Transverse colon (tissue), 4 donors: Measurements from ENCODE around the gene B9D1. TPM values are rescaled to one million over a fixed set of nuclear protein-coding genes. Genes with fewer than 3 reads are reported as not detected.

Experiments used
- DNase-seq: peaks from one replicate; pipeline ENCODE4 v3.0.0-alpha.2; 2019
- H3K27ac ChIP-seq, 4 donors: fragments of 200-600 bp; sonication (generic); 2 replicates each; pipeline ENCODE4 v1.5.1; 2016 to 2018; ENCODE audit warnings: inconsistent platforms in 4 of 4
- H3K27me3 ChIP-seq: fragments of 200-600 bp; sonication (generic); 2 replicates; pipeline ENCODE4 v1.5.1; 2017; ENCODE audit warnings: inconsistent platforms
- H3K36me3 ChIP-seq, 4 donors: fragments of 200-600 bp; sonication (generic); 2 replicates each; pipeline ENCODE4 v1.5.1; 2017 to 2019; ENCODE audit warnings: inconsistent platforms in 4 of 4
- H3K4me1 ChIP-seq, 4 donors: fragments of 200-600 bp; sonication (generic); 2 replicates each; pipeline ENCODE4 v1.5.1; 2017 to 2020; ENCODE audit warnings: inconsistent platforms in 4 of 4
- H3K4me3 ChIP-seq, 4 donors: fragments of 200-600 bp; sonication (generic); 1 replicate in 1 of 4; 2 replicates in 3 of 4; pipeline versions ENCODE4 v1.5.1 to v1.6.1; 2017 to 2019; ENCODE audit warnings: inconsistent platforms in 4 of 4
- H3K9me3 ChIP-seq, 2 donors: fragments of 200-600 bp; sonication (generic); 2 replicates each; pipeline ENCODE4 v1.5.1; 2017 to 2019; ENCODE audit warnings: inconsistent platforms in 2 of 2
- EP300 ChIP-seq: sonication (generic); formaldehyde crosslinking; IDR thresholded peaks from one replicate; pipeline ENCODE4 v1.6.1; 2017; ENCODE audit warnings: antibody characterized with exemption, low read depth
- POLR2A ChIP-seq: fragments of 450-650 bp; IDR thresholded peaks from one replicate; pipeline ENCODE4 v1.6.1; 2016; ENCODE audit warnings: antibody characterized with exemption, mild to moderate bottlenecking, moderate library complexity
- POLR2AphosphoS5 ChIP-seq, 3 donors: sonication (generic); formaldehyde crosslinking; IDR thresholded peaks; one replicate each; pipeline ENCODE4 v1.6.1; 2016; ENCODE audit warnings: antibody characterized with exemption in 3 of 3
- WGBS, 2 donors: methylation state at CpG; one replicate each; pipeline ENCODE4 v1.1.5; 2018; ENCODE audit warnings: low coverage in 1 of 2; 5-methylcytosine and 5-hydroxymethylcytosine counted together
- in situ Hi-C, 4 donors: fragments of 200-750 bp; cut with MboI; loops; one replicate each; pipeline versions ENCODE4 v1.15.0 to v1.15.1; 2017; ENCODE audit warnings: low sequenced_read_pairs in 3 of 4, low pct_ligation_motif_present in 1 of 4, low pct_unique_long_range_greater_than_20kb in 1 of 4
- intact Hi-C: fragments of 100-400 bp; cut with DNase I; formaldehyde crosslinking; loops from one replicate; pipeline ENCODE4 v1.15.1; 2023; ENCODE audit warnings: low total_unique reads
- total RNA-seq, 4 donors: library from RNA; depleted of rRNA; stranded (reverse); fragments of >200 nt; gene quantifications; one replicate each; pipeline ENCODE4 v1.1.0, GENCODE V29; 2016
- TF ChIP-seq, protein P1 (sequence below), 5 experiments: fragments of 200-600 bp in 3 of 5; fragments of 450-650 bp in 2 of 5; sonication (generic) in 3 of 5; IDR thresholded peaks; 1 replicate in 2 of 5; 2 replicates in 3 of 5; pipeline ENCODE4 v1.5.1; 2016 to 2017; ENCODE audit warnings: antibody characterized with exemption in 5 of 5, inconsistent platforms in 3 of 5, mild to moderate bottlenecking in 2 of 5, moderate library complexity in 1 of 5

B9D1 gene
- total RNA-seq, 4 donors from 2014 or later: 6.0 to 17.6 (median 9.5) TPM

DNA sequence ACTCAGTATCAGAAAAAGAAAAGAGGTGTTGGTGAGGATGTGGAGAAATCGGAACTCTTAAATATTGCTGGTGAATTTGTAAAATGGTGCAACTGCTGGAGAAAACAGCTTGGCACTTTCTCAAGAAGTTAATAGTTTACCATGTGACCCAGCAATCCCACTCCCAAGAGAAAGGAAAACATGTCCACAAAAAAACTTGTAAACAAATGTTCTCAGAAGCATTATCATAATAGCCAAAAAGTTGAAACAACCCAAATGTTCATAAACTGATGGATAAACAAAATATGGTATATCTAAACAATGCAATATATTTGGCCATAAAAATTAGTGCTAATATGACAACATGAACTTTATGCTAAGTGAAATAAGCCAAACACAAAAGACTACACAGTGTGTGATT is 13.2 kb upstream of the B9D1 start:
- peaks cover 6 to 21% (median 20%) of the 10 kb centered on the region in 4 donors for H3K4me1 ChIP-seq
- in situ Hi-C loops: no loop called here
- no peak overlapping the region for H3K27ac ChIP-seq
- 88% methylated on average over 1 of the region's 1 CpG; no CpG with 5 or more reads in 1 of the 2 donors for WGBS, 2 donors
- H3K36me3 ChIP-seq: peaks cover 0 to 10% (median 2%) of the 10 kb centered on the region in 4 donors
- H3K4me3 ChIP-seq: no peak overlapping the region
- H3K9me3 ChIP-seq: no peaks in the 10 kb centered on the region
- H3K27me3 ChIP-seq: no peaks in the 10 kb centered on the region
- DNase-seq: no peak
- TF ChIP-seq POLR2AphosphoS5 (IDR thresholded peaks at IDR 0.05) (no peak), POLR2A (no peak), EP300 (no peak)
- TF ChIP-seq, protein P1, sequence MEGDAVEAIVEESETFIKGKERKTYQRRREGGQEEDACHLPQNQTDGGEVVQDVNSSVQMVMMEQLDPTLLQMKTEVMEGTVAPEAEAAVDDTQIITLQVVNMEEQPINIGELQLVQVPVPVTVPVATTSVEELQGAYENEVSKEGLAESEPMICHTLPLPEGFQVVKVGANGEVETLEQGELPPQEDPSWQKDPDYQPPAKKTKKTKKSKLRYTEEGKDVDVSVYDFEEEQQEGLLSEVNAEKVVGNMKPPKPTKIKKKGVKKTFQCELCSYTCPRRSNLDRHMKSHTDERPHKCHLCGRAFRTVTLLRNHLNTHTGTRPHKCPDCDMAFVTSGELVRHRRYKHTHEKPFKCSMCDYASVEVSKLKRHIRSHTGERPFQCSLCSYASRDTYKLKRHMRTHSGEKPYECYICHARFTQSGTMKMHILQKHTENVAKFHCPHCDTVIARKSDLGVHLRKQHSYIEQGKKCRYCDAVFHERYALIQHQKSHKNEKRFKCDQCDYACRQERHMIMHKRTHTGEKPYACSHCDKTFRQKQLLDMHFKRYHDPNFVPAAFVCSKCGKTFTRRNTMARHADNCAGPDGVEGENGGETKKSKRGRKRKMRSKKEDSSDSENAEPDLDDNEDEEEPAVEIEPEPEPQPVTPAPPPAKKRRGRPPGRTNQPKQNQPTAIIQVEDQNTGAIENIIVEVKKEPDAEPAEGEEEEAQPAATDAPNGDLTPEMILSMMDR (IDR thresholded peaks at IDR 0.05): no peak
- intact Hi-C loops: loop anchor here (2.0 kb wide), 1 partner anchor 71 kb away; no protein-coding TSS in a partner anchor

DNA sequence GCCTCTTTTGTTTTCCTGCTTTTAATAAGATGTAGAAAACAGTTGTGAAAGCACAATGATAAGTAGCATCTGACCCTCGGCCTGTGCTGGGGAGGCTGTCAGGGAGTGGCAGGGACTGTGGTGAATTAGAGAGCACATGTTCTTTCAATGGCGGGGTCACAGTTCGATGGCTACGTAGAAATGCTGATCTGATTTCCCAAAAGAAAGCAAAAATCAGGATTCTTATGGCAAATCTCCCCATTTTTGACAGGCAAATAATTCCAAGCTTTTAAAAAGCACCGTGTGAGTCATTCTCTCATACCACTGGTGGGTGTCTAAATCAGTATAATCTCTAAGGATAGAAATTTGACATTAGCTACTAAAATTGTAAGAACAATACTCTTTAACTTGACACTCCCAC is 11.6 kb upstream of the B9D1 start:
- in situ Hi-C loops (loop anchor here in 3 of 4 donors (25.0 kb wide), 2 partner anchors 263 to 388 kb away; partner anchors contain the start of gene ALDH3A2 (in 1 of the 3)), intact Hi-C loops (no loop called here)
- Histone ChIP-seq H3K9me3 (no peaks in the 10 kb centered on the region), H3K36me3 (no peaks in the 10 kb centered on the region), H3K4me3 (no peak overlapping the region), H3K27me3 (no peaks in the 10 kb centered on the region), H3K27ac (no peak overlapping the region), H3K4me1 (peaks cover 5 to 23% (median 10%) of the 10 kb centered on the region in 4 donors)
- DNase-seq: no peak
- TF ChIP-seq EP300 (no peak), POLR2AphosphoS5 (IDR thresholded peaks at IDR 0.05) (no peak), POLR2A (no peak)
- TF ChIP-seq, protein P1 (IDR thresholded peaks at IDR 0.05): no peak
- WGBS, 2 donors: 84 to 90% methylated on average over 3 to 5 of the region's 5 CpGs

GRCh38 chr17:19372866-19373504 is 10.5 kb upstream of the B9D1 start:
- H3K36me3 ChIP-seq: no peaks in the 10 kb centered on the region
- intact Hi-C loops (no loop called here), in situ Hi-C loops (loop anchor here in 3 of 4 donors (25.0 kb wide), 2 partner anchors 264 to 389 kb away; partner anchors contain the start of gene ALDH3A2 (in 1 of the 3))
- TF ChIP-seq, protein P1 (IDR thresholded peaks at IDR 0.05): no peak
- TF ChIP-seq EP300 (no peak), POLR2AphosphoS5 (IDR thresholded peaks at IDR 0.05) (no peak), POLR2A (no peak)
- H3K27ac ChIP-seq: no peak overlapping the region
- H3K27me3 ChIP-seq: no peaks in the 10 kb centered on the region
- peaks cover 2 to 18% (median 9%) of the 10 kb centered on the region in 4 donors for H3K4me1 ChIP-seq
- H3K4me3 ChIP-seq: no peak overlapping the region
- 80 to 96% methylated on average over 2 to 8 of the region's 8 CpGs for WGBS, 2 donors
- DNase-seq: no peak
- no peaks in the 10 kb centered on the region for H3K9me3 ChIP-seq

DNA sequence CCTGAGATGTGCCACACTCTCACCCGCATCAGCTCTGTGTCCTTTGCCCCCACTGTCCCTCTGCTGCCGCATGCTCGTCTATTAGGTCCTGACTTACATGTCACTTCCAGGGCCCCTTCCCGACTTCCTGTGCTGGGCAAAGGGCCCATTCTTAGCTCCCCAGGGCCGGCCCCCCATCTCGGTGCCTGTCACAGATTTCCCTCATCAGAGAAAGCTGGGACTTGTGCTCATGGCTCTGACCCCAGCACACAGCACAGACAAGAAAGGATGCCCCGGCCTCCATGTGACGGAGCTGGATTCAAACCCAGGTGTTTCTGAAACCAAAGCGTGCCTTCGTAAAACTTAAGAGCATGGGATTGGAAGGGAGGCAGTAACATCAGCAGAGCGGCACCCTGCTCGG is 9.9 kb upstream of the B9D1 start:
- Histone ChIP-seq H3K4me3 (no peak overlapping the region), H3K36me3 (no peaks in the 10 kb centered on the region), H3K27ac (no peak overlapping the region), H3K27me3 (no peaks in the 10 kb centered on the region), H3K4me1 (peaks cover 2 to 18% (median 9%) of the 10 kb centered on the region in 4 donors), H3K9me3 (no peaks in the 10 kb centered on the region)
- intact Hi-C loops: no loop called here
- TF ChIP-seq EP300 (no peak), POLR2AphosphoS5 (IDR thresholded peaks at IDR 0.05) (no peak), POLR2A (no peak)
- TF ChIP-seq, protein P1 (IDR thresholded peaks at IDR 0.05): no peak
- in situ Hi-C loops: loop anchor here in 3 of 4 donors (25.0 kb wide), 2 partner anchors 265 to 390 kb away; partner anchors contain the start of gene ALDH3A2 (in 1 of the 3)
- DNase-seq: no peak
- 83 to 89% methylated on average over 9 to 12 of the region's 12 CpGs for WGBS, 2 donors
